Neuronal stem cell (in vitro differentiated cells): Measurements from ENCODE around the gene PSRC1.

ENCODE experiments used
- DNase-seq: peaks from one replicate; pipeline ENCODE4 v3.0.0-alpha.2; 2013; ENCODE audit warnings: low spot score
- H2AFZ ChIP-seq: one replicate; pipeline ENCODE4 v1.6.1; 2013; ENCODE audit warnings: mild to moderate bottlenecking, low read length, inconsistent platforms
- H2AK5ac ChIP-seq: 2 replicates; pipeline ENCODE4 v1.6.1; 2013; ENCODE audit warnings: low read depth, mild to moderate bottlenecking, inconsistent platforms, low read length, moderate library complexity, mixed read lengths
- H2BK120ac ChIP-seq: 2 replicates; pipeline ENCODE4 v1.6.1; 2013; ENCODE audit warnings: low read depth, mild to moderate bottlenecking, inconsistent platforms, low read length, moderate library complexity, mixed read lengths
- H2BK12ac ChIP-seq: one replicate; pipeline ENCODE4 v1.6.1; 2013; ENCODE audit warnings: low read length, inconsistent platforms
- H2BK15ac ChIP-seq: 2 replicates; pipeline ENCODE4 v1.6.1; 2013; ENCODE audit warnings: mild to moderate bottlenecking, low read length, inconsistent platforms, mixed read lengths
- H2BK5ac ChIP-seq: one replicate; pipeline ENCODE4 v1.6.1; 2013; ENCODE audit warnings: inconsistent platforms, mild to moderate bottlenecking, low read length, moderate library complexity
- H3K14ac ChIP-seq: one replicate; pipeline ENCODE4 v1.6.1; 2013; ENCODE audit warnings: low read length, inconsistent platforms
- H3K18ac ChIP-seq: 2 replicates; pipeline ENCODE4 v1.6.1; 2013; ENCODE audit warnings: low read length, inconsistent platforms
- H3K23ac ChIP-seq: 2 replicates; pipeline ENCODE4 v1.6.1; 2013; ENCODE audit warnings: low read depth, mild to moderate bottlenecking, mixed read lengths, low read length, inconsistent platforms; ENCODE audit not compliant: poor library complexity
- H3K27ac ChIP-seq: replicated peaks from 3 replicates; pipeline ENCODE4 v1.5.1; 2013; ENCODE audit warnings: low read length, inconsistent platforms
- H3K27me3 ChIP-seq, 3 experiments: 2 replicates each; pipeline ENCODE4 v1.6.1; 2013; ENCODE audit warnings: low read length in 3 of 3, mild to moderate bottlenecking in 2 of 3, inconsistent platforms in 1 of 3, low read depth in 1 of 3, mixed read lengths in 1 of 3, moderate library complexity in 1 of 3; ENCODE audit not compliant: control insufficient read depth in 3 of 3, insufficient read depth in 3 of 3
- H3K36me3 ChIP-seq, 2 donors: replicated peaks in 1 of 2; 2 replicates each; pipeline ENCODE4 v1.6.1; 2013; ENCODE audit warnings: low read length in 2 of 2; ENCODE audit not compliant: control insufficient read depth in 2 of 2, insufficient read depth in 2 of 2
- H3K4ac ChIP-seq: 2 replicates; pipeline ENCODE4 v1.6.1; 2013; ENCODE audit warnings: inconsistent platforms, mild to moderate bottlenecking, low read length, moderate library complexity
- H3K4me1 ChIP-seq, 2 donors: 1 replicate in 1 of 2; 2 replicates in 1 of 2; pipeline ENCODE4 v1.6.1; 2013; ENCODE audit warnings: low read length in 2 of 2, low read depth in 1 of 2; ENCODE audit not compliant: control insufficient read depth in 2 of 2, insufficient read depth in 1 of 2
- H3K4me2 ChIP-seq: one replicate; pipeline ENCODE4 v1.6.1; 2013; ENCODE audit warnings: mild to moderate bottlenecking, low read length, inconsistent platforms; ENCODE audit not compliant: insufficient read depth, poor library complexity, severe bottlenecking
- H3K4me3 ChIP-seq, 2 donors: 2 replicates each; pipeline ENCODE4 v1.5.1; 2013; ENCODE audit warnings: low read length in 2 of 2, mild to moderate bottlenecking in 2 of 2, inconsistent platforms in 1 of 2, moderate library complexity in 1 of 2
- H3K79me1 ChIP-seq: one replicate; pipeline ENCODE4 v1.6.1; 2013; ENCODE audit warnings: low read depth, mild to moderate bottlenecking, inconsistent platforms, low read length, moderate library complexity
- H3K9ac ChIP-seq: one replicate; pipeline ENCODE4 v1.6.1; 2013; ENCODE audit warnings: mild to moderate bottlenecking, low read depth, low read length, inconsistent platforms; ENCODE audit not compliant: poor library complexity
- H3K9me3 ChIP-seq, 2 donors: replicated peaks in 1 of 2; 2 replicates each; pipeline versions ENCODE3 to v1.6.1; 2013; ENCODE audit warnings: low read length in 2 of 2, mild to moderate bottlenecking in 2 of 2, inconsistent platforms in 1 of 2, low read depth in 1 of 2, mixed read lengths in 1 of 2, moderate library complexity in 1 of 2; ENCODE audit not compliant: control insufficient read depth in 2 of 2, insufficient read depth in 1 of 2
- H4K8ac ChIP-seq: one replicate; pipeline ENCODE4 v1.6.1; 2013; ENCODE audit warnings: low read depth, mild to moderate bottlenecking, inconsistent platforms, low read length, moderate library complexity
- H4K91ac ChIP-seq: one replicate; pipeline ENCODE4 v1.6.1; 2013; ENCODE audit warnings: low read length, low read depth, mild to moderate bottlenecking, inconsistent platforms; ENCODE audit not compliant: poor library complexity
- WGBS, 2 donors: extraction: QIAGEN DNeasy Blood & Tissue Kit; methylation state at CpG; one replicate each; pipeline ENCODE4 v1.1.7; 2013; ENCODE audit warnings: missing lambda C conversion rate in 2 of 2, mixed read lengths in 1 of 2; ENCODE audit not compliant: insufficient read length in 2 of 2, insufficient replicate concordance in 1 of 2; ENCODE audit errors: extremely low coverage in 2 of 2; 5-methylcytosine and 5-hydroxymethylcytosine counted together

Gene PSRC1

GRCh38 chr1:109256971-109257681, 25.8 kb downstream of the PSRC1 start:
- no peak overlapping the region for H3K23ac ChIP-seq
- peak overlapping the region; percentile 23 for H3K27ac ChIP-seq
- no peak overlapping the region for H3K4me2 ChIP-seq
- no peak overlapping the region for H2AFZ ChIP-seq
- DNase-seq, result no peak
- peak overlapping the region; percentile 0 for H2AK5ac ChIP-seq
- no peak overlapping the region for H3K4me3 ChIP-seq
- no peak overlapping the region for H4K8ac ChIP-seq
- no peak overlapping the region for H3K4ac ChIP-seq
- peaks cover 34 to 79% of the 10 kb centered on the region in 2 donors for H3K36me3 ChIP-seq
- peaks cover 30% of the 10 kb centered on the region for H3K79me1 ChIP-seq
- H3K27me3 ChIP-seq, result no peaks in the 10 kb centered on the region
- H3K14ac ChIP-seq, result no peak overlapping the region
- WGBS, 2 donors, result no CpG with 5 or more reads among the region's 5 CpGs
- H2BK5ac ChIP-seq, result no peak overlapping the region
- H3K9ac ChIP-seq, result no peak overlapping the region
- peak overlapping the region; percentile 4 for H4K91ac ChIP-seq
- peaks cover 65 to 70% of the 10 kb centered on the region in 2 donors for H3K4me1 ChIP-seq
- H2BK120ac ChIP-seq, result no peak overlapping the region
- peak overlapping the region; percentile 29 for H2BK15ac ChIP-seq
- peak overlapping the region; percentile 68 for H3K18ac ChIP-seq
- peak overlapping the region; percentile 7 for H2BK12ac ChIP-seq
- H3K9me3 ChIP-seq, result peaks cover 7 to 10% of the 10 kb centered on the region in 2 donors

GRCh38 chr1:109256085-109256484, 26.9 kb downstream of the PSRC1 start:
- Histone ChIP-seq H2BK120ac (no peak overlapping the region), H4K91ac (no peak overlapping the region), H2BK15ac (peak overlapping the region; percentile 13), H2AFZ (no peak overlapping the region), H3K14ac (no peak overlapping the region), H3K4me1 (peaks cover 65 to 66% of the 10 kb centered on the region in 2 donors), H3K9ac (no peak overlapping the region), H2AK5ac (peak overlapping the region; percentile 96), H3K9me3 (peaks cover 15 to 21% of the 10 kb centered on the region in 2 donors), H3K27me3 (no peaks in the 10 kb centered on the region), H3K4me3 (no peak overlapping the region), H4K8ac (no peak overlapping the region), H3K18ac (peak overlapping the region; percentile 15), H3K27ac (no peak overlapping the region), H3K79me1 (peaks cover 28% of the 10 kb centered on the region), H3K4ac (peak overlapping the region; percentile 1), H3K4me2 (no peak overlapping the region), H2BK12ac (peak overlapping the region; percentile 96), H3K23ac (no peak overlapping the region), H3K36me3 (peaks cover 34 to 79% of the 10 kb centered on the region in 2 donors), H2BK5ac (peak overlapping the region; percentile 98)
- DNase-seq, result no peak
- no CpG with 5 or more reads among the region's 7 CpGs for WGBS, 2 donors

GRCh38 chr1:109255678-109256077, 27.3 kb downstream of the PSRC1 start:
- Histone ChIP-seq H3K9ac (peak overlapping the region; percentile 71), H3K18ac (peak overlapping the region; percentile 80), H3K4ac (peak overlapping the region; percentile 60), H3K27ac (peak overlapping the region; percentile 90), H3K23ac (no peak overlapping the region), H2BK120ac (peak overlapping the region; percentile 89), H4K8ac (peak overlapping the region; percentile 89), H3K4me3 (peak overlapping the region in 1 of 2 donors; percentile 35), H3K27me3 (no peaks in the 10 kb centered on the region), H2AFZ (no peak overlapping the region), H3K36me3 (peaks cover 33 to 79% of the 10 kb centered on the region in 2 donors), H2BK5ac (peak overlapping the region; percentile 98), H3K79me1 (peaks cover 30% of the 10 kb centered on the region), H2BK15ac (peak overlapping the region; percentile 52), H3K4me1 (peaks cover 63 to 64% of the 10 kb centered on the region in 2 donors), H3K4me2 (peak overlapping the region; percentile 61), H4K91ac (peak overlapping the region; percentile 27), H3K9me3 (peaks cover 20 to 25% of the 10 kb centered on the region in 2 donors), H3K14ac (peak overlapping the region; percentile 28), H2BK12ac (peak overlapping the region; percentile 96), H2AK5ac (peak overlapping the region; percentile 96)
- no CpG with 5 or more reads among the region's 5 CpGs for WGBS, 2 donors
- DNase-seq, result no peak

GRCh38 chr1:109255097-109255651, 27.8 kb downstream of the PSRC1 start:
- H3K27me3 ChIP-seq, result no peaks in the 10 kb centered on the region
- peak overlapping the region; percentile 22 to 35 for H3K4me3 ChIP-seq
- peak overlapping the region; percentile 27 for H4K91ac ChIP-seq
- peak overlapping the region; percentile 89 for H4K8ac ChIP-seq
- peak overlapping the region; percentile 96 for H2BK12ac ChIP-seq
- peak overlapping the region; percentile 90 for H3K27ac ChIP-seq
- H3K79me1 ChIP-seq, result peaks cover 35% of the 10 kb centered on the region
- peak overlapping the region; percentile 98 for H2BK5ac ChIP-seq
- H3K4me1 ChIP-seq, result peaks cover 63% of the 10 kb centered on the region in 2 donors
- H3K9ac ChIP-seq, result peak overlapping the region; percentile 87
- peak overlapping the region; percentile 80 for H3K18ac ChIP-seq
- H2AK5ac ChIP-seq, result peak overlapping the region; percentile 96
- H2BK120ac ChIP-seq, result peak overlapping the region; percentile 89
- peak; percentile 68 for DNase-seq
- no CpG with 5 or more reads among the region's 15 CpGs for WGBS, 2 donors
- H3K36me3 ChIP-seq, result peaks cover 31 to 79% of the 10 kb centered on the region in 2 donors
- peak overlapping the region; percentile 52 for H2BK15ac ChIP-seq
- H2AFZ ChIP-seq, result no peak overlapping the region
- no peak overlapping the region for H3K23ac ChIP-seq
- H3K9me3 ChIP-seq, result peaks cover 24 to 30% of the 10 kb centered on the region in 2 donors
- H3K4me2 ChIP-seq, result peak overlapping the region; percentile 61
- peak overlapping the region; percentile 60 for H3K4ac ChIP-seq
- H3K14ac ChIP-seq, result peak overlapping the region; percentile 28
